ENCODE measurements around the gene NCAPG2. TPM values are rescaled to one million over a fixed set of nuclear protein-coding genes. Genes with fewer than 3 reads are reported as not detected.

Gene NCAPG2
- total and polyA plus RNA-seq, 9 donors, result 3.2 to 9.3 (median 5.1) TPM

GRCh38 chr7:158716802-158717201 lies 12.2 kb upstream of the NCAPG2 start:
- intact Hi-C loops (cut with DNase I), result no loop called here
- H3K27ac ChIP-seq, result no peak overlapping the region
- H3K4me1 ChIP-seq (ENCODE audit: insufficient read depth), result no peaks in the 10 kb centered on the region
- no peak overlapping the region for H3K4me3 ChIP-seq
- H3K9me3 ChIP-seq, result no peaks in the 10 kb centered on the region
- no peak for DNase-seq
- TF ChIP-seq EP300 (IDR thresholded peaks at IDR 0.05) (no peak), POLR2A (IDR thresholded peaks at IDR 0.05) (no peak), CTCF (IDR thresholded peaks at IDR 0.05) (no peak)
- no peaks in the 10 kb centered on the region for H3K27me3 ChIP-seq
- no peaks in the 10 kb centered on the region for H3K36me3 ChIP-seq
- 81 to 86% (median 86%) methylated on average over 1 of the region's 1 CpG for WGBS, 3 donors

- TF ChIP-seq CTCF (IDR thresholded peaks at IDR 0.05), result no peak
- no peak for TF ChIP-seq EP300 (IDR thresholded peaks at IDR 0.05)
- no peak for TF ChIP-seq POLR2A (IDR thresholded peaks at IDR 0.05)
- intact Hi-C loops (cut with DNase I), result no loop called here
- Histone ChIP-seq H3K4me1 (ENCODE audit: insufficient read depth) (no peaks in the 10 kb centered on the region), H3K9me3 (no peaks in the 10 kb centered on the region), H3K27ac (no peak overlapping the region), H3K36me3 (no peaks in the 10 kb centered on the region), H3K4me3 (no peak overlapping the region), H3K27me3 (no peaks in the 10 kb centered on the region)
- WGBS, 3 donors, result 73 to 83% (median 79%) methylated on average over 7 of the region's 7 CpGs
- no peak for DNase-seq
Observed at GRCh38 chr7:158710651-158711102, 6.1 kb upstream of the NCAPG2 start.

- TF ChIP-seq EP300 (IDR thresholded peaks at IDR 0.05) (no peak), CTCF (IDR thresholded peaks at IDR 0.05) (no peak), POLR2A (IDR thresholded peaks at IDR 0.05) (no peak)
- Histone ChIP-seq H3K36me3 (no peaks in the 10 kb centered on the region), H3K9me3 (no peaks in the 10 kb centered on the region), H3K27ac (no peak overlapping the region), H3K27me3 (no peaks in the 10 kb centered on the region), H3K4me1 (ENCODE audit: insufficient read depth) (peaks cover 1% of the 10 kb centered on the region), H3K4me3 (no peak overlapping the region)
- WGBS, 3 donors, result 56 to 64% (median 62%) methylated on average over 4 of the region's 4 CpGs
- no peak for DNase-seq
- intact Hi-C loops (cut with DNase I), result loop anchor here in 1 of 4 donors (10.0 kb wide), 1 partner anchor 127 kb away; no protein-coding TSS in a partner anchor
Observed at GRCh38 chr7:158707610-158708009, 3.0 kb upstream of the NCAPG2 start.

- H3K27ac ChIP-seq, result no peak overlapping the region
- H3K36me3 ChIP-seq, result no peaks in the 10 kb centered on the region
- intact Hi-C loops (cut with DNase I), result loop anchor here in 1 of 4 donors (10.0 kb wide), 1 partner anchor 128 kb away; no protein-coding TSS in a partner anchor
- WGBS, 3 donors, result 91 to 95% (median 93%) methylated on average over 28 to 29 of the region's 29 CpGs
- no peak for DNase-seq
- H3K27me3 ChIP-seq, result no peaks in the 10 kb centered on the region
- no peak overlapping the region for H3K4me3 ChIP-seq
- H3K4me1 ChIP-seq (ENCODE audit: insufficient read depth), result peaks cover 1% of the 10 kb centered on the region
- H3K9me3 ChIP-seq, result no peaks in the 10 kb centered on the region
- no peak for TF ChIP-seq CTCF (IDR thresholded peaks at IDR 0.05)
- TF ChIP-seq POLR2A (IDR thresholded peaks at IDR 0.05), result no peak
- no peak for TF ChIP-seq EP300 (IDR thresholded peaks at IDR 0.05)
Observed at GRCh38 chr7:158706710-158707590, 2.3 kb upstream of the NCAPG2 start.
